HG03354 (cell line): Measurements from ENCODE around the gene SAMD10.

Source experiments
- ATAC-seq: cut with Tn5 transposase; IDR thresholded peaks from one replicate; pipeline ENCODE4 v1.9.1; 2021; ENCODE audit warnings: mild to moderate bottlenecking; ENCODE audit not compliant: unreplicated experiment, poor library complexity, severe bottlenecking

Gene SAMD10

GRCh38 chr20:63945031-63945658 is 34.3 kb downstream of the SAMD10 start:
- ATAC-seq, result no peak

- no peak for ATAC-seq
Observed at GRCh38 chr20:63944078-63944941, 35.1 kb downstream of the SAMD10 start.

DNA sequence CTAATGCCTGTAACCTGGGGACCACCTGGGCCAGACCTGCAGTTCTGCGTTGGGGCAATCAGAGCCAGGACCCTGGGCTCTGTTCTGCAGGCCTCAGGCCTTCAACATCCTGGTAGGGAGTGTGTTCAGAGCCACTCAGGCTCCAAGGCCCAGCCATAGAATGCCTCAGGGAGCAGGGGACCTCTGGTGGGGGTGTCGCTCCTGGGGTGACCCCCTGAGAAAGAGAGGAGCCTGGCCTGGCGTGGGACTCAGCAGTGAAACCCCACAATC is 35.7 kb downstream of the SAMD10 start:
- no peak for ATAC-seq

DNA sequence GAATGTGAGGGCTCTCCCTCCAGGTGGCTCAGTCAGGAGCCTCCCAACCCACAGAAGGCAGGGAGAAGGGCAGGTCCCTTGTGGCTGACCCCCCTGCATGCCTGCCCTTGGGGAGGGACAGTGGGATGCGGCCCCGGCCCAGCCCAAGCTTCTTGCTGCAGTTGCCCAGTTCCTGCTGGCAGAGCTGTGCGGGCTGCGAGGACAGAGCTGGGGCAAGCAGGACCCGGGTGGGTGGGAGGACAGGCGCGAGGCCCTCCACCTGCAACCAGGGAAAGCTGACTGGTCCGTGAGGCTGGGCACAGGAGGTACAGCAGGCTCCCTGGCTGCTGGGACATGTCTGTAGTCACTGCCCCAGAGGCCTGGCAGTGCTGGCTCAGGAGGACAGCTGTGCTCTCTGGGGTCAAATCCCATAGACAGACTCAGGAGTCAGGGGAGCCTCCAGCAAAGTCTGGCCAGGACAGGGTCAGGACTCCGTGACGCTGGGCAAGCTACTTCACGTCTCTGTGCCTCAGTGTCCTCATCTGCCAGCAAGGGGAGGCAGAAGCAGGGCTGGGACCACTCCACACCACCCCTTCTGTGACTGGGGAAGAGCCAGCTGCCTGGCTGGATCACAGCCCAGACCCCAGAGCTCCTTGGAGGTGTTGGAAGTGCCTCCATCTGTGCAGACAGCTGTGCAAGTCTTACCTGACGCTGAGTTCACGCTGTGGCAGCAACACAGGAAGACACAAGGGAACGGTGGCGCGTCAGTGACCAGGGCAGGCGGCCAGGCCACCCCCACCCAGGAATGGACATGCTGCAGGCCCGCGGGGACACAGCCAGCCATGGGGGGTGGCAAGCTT is 36.3 kb downstream of the SAMD10 start:
- ATAC-seq, result no peak

DNA sequence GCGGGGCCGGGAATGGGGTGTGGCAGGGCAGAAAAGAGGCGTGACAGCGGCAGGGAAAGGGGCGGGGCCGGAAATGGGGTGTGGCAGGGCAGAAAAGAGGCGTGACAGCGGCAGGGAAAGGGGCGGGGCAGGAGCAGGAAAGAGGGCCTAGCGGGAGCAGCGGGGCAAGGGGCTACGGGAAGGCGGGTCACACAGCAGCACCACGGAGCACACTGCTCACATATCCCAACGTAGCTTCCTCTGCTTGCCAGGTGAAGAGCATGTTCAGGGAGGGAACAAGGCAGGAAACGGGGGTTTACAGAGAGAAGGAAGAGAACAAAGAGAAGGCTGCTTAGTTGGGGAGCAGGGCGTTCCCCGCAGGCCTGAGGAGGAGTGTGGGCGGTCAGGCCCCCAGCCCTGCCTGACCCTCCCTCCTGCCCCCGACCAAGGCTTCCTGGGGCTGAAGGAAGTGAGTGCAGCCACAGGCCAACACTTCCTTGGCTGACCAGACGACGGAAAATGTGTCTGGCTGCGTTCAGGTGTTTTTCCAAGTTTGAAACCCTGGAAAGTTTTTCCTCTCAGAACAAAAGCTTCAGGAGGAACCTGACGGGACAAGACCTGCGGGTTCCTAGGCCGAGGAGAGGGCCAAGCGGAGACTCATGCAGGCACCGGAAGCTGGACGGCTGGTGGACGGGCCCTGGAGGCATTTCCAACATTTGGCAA is 37.0 kb downstream of the SAMD10 start:
- no peak for ATAC-seq

DNA sequence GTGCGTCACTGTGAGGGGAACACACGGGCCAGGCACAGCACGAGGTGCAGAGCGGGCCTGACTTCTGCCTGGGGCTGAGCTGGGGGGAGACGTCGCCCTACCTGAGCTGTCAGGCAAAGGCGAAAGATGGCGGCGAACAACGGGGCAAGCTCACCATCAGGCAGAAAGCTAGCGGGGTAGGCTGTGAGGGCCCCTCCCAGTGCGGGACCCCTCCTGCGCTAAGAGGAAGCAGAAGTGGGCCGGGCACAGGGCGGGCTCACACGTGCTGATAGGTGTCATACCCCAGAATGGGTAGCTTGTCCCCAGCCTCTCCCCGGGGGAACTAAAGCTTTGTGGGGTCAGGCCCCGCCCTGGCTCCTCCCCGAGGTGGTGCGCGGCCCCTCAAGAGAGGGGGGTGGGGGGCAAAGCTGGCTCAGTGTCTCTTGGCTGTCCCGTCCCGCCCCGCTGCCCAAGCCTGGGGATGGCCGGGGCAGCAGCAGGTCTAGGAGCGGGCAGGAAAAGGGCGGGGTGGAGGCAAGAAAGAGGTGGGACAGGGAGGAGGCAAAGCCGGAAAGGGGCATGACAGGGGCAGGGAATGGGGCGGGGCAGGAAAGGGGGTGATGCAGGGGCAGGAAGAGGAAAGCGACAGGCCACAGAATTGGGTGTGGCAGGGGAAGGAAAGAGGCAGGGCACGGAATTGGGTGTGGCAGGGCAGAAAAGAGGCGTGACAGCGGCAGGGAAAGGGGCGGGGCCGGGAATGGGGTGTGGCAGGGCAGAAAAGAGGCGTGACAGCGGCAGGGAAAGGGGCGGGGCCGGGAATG is 38.0 kb downstream of the SAMD10 start:
- no peak for ATAC-seq

GRCh38 chr20:63940472-63941266 is 38.8 kb downstream of the SAMD10 start:
- ATAC-seq, result no peak

DNA sequence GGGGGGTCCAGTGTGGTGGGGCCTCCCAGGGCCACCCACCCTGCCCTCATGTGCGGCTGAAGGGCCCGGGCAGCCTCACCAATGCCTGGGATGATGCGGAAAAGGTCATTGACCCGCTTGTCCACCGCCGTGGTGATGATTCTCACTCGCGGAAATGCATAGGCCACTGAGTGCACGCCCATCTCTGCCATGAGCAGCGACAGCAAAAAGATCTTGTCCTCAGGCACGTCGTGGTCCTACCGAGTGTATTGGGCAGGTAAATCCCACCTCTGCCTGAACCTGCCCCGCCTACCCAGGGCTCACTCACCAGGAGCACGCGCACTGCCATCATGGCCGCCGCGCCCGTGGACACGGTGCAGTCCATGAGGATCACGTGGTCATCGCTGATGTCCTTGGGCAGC is 39.4 kb downstream of the SAMD10 start:
- no peak for ATAC-seq

- no peak for ATAC-seq
Observed at GRCh38 chr20:63939061-63939935, 40.1 kb downstream of the SAMD10 start.

DNA sequence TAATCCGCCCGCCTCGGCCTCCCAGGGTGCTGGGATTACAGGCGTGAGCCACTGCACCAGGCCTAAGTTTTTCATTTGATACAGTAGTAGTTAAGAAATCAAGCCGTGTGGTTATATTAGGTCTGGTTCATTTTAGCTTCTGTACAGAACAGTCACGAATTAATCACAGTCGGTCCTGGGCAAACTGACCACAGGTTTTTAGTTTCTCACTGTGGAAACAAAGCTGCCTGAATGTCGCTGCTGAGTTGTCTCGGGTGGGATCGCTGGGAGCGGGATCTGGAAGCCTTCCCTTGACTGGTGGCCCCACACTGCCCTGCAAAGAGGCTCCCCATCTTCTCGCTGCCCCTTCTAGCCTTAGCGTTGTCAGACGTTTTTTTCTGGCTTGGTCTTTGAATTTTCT is 41.8 kb downstream of the SAMD10 start:
- ATAC-seq, result no peak

DNA sequence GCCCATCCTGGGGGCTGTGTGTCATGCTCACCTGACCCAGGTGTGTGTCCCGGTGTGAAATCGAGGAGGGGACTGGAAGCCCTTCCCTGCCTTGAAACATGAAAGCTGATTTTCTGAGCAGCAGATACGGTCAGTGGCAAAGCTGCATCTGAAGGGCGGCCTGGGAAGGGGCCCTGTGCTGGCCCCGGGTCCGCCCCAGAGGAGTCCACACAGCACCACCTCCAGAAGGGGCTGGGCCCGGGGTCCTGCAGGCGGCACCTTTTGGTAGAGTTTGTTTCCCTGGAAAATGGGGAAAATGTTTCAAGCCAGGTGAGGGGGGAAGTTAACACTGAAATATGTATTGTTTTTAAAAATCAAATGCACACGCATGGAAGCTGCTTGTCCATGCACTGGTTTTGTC is 44.0 kb downstream of the SAMD10 start:
- no peak for ATAC-seq

- no peak for ATAC-seq
Observed at GRCh38 chr20:63934271-63935068, 45.0 kb downstream of the SAMD10 start.

DNA sequence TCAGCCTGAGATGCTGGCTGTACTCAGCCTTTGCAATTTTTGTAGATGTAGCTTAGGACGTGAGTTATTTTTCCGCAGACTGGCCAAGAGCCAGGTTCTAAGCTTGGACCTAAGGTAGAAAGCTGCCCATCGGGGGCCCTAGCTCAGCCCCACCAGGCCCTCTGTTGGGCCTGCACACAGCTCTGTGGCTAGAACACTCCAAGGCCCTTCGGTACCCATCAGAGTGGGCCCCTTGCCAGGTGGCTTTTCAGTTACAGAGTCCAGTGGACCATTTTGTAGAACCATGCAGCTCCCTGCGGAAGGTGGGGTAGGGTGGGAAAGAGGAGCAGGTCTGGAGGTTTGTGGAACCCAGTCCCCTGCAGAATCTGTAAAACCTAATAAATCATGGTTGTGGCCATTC is 45.8 kb downstream of the SAMD10 start:
- no peak for ATAC-seq

- no peak for ATAC-seq
Observed at GRCh38 chr20:63932606-63933160, 46.8 kb downstream of the SAMD10 start.

DNA sequence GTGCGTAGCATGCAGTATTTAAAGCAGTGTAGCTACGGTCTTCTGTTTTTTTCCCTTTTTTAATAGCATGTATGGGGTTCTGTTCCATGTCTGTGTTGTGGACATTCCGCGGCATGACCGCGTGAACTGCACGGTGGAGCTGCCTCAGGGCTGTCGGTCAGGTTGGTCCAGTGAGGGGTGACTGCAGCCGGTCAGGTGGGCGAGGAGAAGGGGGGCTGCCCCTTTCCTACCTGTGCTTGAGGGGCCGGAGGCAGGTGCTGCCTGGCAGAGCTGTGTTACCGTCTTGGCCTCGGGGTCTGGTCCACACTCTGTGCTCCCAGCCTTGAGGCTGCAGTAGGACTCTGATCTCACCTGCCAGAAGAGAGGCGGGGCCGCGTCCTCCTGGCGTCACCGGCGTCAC is 47.7 kb downstream of the SAMD10 start:
- no peak for ATAC-seq

DNA sequence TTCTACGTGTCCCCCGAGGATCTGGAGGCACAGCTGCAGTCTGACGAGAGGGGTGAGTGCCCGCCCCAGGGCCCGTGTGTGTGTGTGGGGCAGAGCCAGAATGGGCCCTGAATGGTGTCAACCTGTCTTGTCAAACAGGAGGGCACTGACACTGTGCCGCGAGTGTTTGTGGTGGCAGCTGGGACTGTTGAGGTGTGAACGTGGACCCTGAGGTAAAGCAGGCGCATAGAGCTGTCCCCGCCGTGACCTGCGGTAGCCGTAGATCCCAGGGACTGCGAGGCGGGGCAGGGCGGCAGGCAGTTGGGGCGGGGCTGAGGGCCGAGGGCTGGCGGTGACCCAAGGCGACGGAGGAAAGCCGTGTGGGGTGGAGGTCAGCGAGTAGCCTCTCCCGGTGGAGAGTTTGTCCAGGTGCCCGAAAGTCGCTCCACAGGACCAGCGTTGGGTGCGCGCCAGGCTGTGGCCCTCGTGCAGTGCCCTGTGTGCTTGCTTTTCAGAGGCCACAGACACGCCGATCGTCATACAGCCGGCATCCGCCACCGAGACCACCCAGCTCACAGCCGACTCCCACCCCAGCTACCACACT is 48.4 kb downstream of the SAMD10 start:
- no peak for ATAC-seq
